Kidney (tissue), 14 donors: ENCODE measurements around the gene PTPRN. TPM values are rescaled to one million over a fixed set of nuclear protein-coding genes. Genes with fewer than 3 reads are reported as not detected.

Experiments used
- DNase-seq, 5 donors: peaks; one replicate each; pipeline ENCODE4 v3.0.0-alpha.2; 2013 to 2020
- FAIRE-seq: peaks from 2 replicates; lab custom pipeline; 2012; peaks lifted over from hg19 to GRCh38; lab: Jason Lieb, UNC
- H3K27ac ChIP-seq, 2 donors: one replicate each; pipeline ENCODE4 v1.7.0; 2013; ENCODE audit warnings: low read depth in 2 of 2, low read length in 2 of 2, inconsistent platforms in 1 of 2
- H3K27me3 ChIP-seq: one replicate; pipeline ENCODE4 v1.7.1; 2013; ENCODE audit warnings: low read length, inconsistent platforms; ENCODE audit not compliant: control insufficient read depth, insufficient read depth
- H3K36me3 ChIP-seq, 3 donors: one replicate each; pipeline versions ENCODE4 v1.7.0 to v1.7.1; 2013; ENCODE audit warnings: low read length in 3 of 3, control low read depth in 1 of 3, inconsistent platforms in 1 of 3; ENCODE audit not compliant: insufficient read depth in 3 of 3, control insufficient read depth in 2 of 3
- H3K4me1 ChIP-seq, 3 donors: one replicate each; pipeline versions ENCODE4 v1.7.0 to v1.7.1; 2013; ENCODE audit warnings: low read length in 3 of 3, inconsistent platforms in 1 of 3, low read depth in 1 of 3; ENCODE audit not compliant: control insufficient read depth in 2 of 3, insufficient read depth in 2 of 3
- H3K4me3 ChIP-seq, 3 donors: one replicate each; pipeline versions ENCODE4 v1.7.0 to v1.8.1; 2013; ENCODE audit warnings: low read length in 3 of 3, control low read depth in 1 of 3, inconsistent platforms in 1 of 3
- H3K9ac ChIP-seq, 3 donors: one replicate each; pipeline versions ENCODE4 v1.7.0 to v1.7.1; 2013; ENCODE audit warnings: low read length in 3 of 3, control low read depth in 1 of 3, inconsistent platforms in 1 of 3
- H3K9me3 ChIP-seq, 3 donors: one replicate each; pipeline versions ENCODE4 v1.7.0 to v1.7.1; 2013; ENCODE audit warnings: low read length in 3 of 3, control low read depth in 1 of 3, inconsistent platforms in 1 of 3; ENCODE audit not compliant: control insufficient read depth in 2 of 3, insufficient read depth in 1 of 3
- CTCF ChIP-seq: IDR thresholded peaks from 3 replicates; pipeline ENCODE4 v1.5.1; 2012; ENCODE audit warnings: mild to moderate bottlenecking, moderate library complexity, borderline replicate concordance; ENCODE audit not compliant: insufficient read depth; ENCODE audit errors: extremely low read depth
- intact Hi-C: fragments of 100-400 bp; cut with DNase I; formaldehyde crosslinking; loops from one replicate; pipeline ENCODE4 v1.11.1; 2022
- polyA plus RNA-seq: library from polyadenylated mRNA; stranded (reverse); fragments of 350-450 nt; fragmentation: Illumina TruSeq; extraction: RNeasy Lipid Tissue Mini Kit (QIAGEN cat#74804); gene quantifications from one replicate; pipeline ENCODE4 v1.2.3, GENCODE V29; 2014; ENCODE audit warnings: low read depth, low replicate concordance; ENCODE audit not compliant: insufficient read depth
- total RNA-seq: library from RNA; stranded (reverse); fragmentation: NEBNext Ultra II Directional; extraction: Animal tissue kit (Norgen Biotek cat#: 25700); gene quantifications from one replicate; pipeline ENCODE4 v1.2.1, GENCODE V29; 2021
- donor health status: control.
- donor health status: control.
- donor health status: control.
- donor health status: control.
- donor health status: control.
- donor health status: DM: yes; HTN: yes; CAD: no.
- donor health status: Normal renal cell carcinoma (clear cell type).

PTPRN gene
- total and polyA plus RNA-seq, 2 donors from 2014 or later, result not detected

- Histone ChIP-seq H3K36me3 (peaks cover 0 to 12% (median 3%) of the 10 kb centered on the region in 3 donors), H3K27me3 (peaks cover 15% of the 10 kb centered on the region), H3K9ac (peak within 1 kb of the TSS in 2 of 3 donors; percentile 68 to 75), H3K27ac (peak within 1 kb of the TSS; percentile 85 to 87), H3K4me3 (peak within 1 kb of the TSS; percentile 20 to 93 (median 81)), H3K9me3 (no peaks in the 10 kb centered on the region), H3K4me1 (peaks cover 0 to 41% (median 32%) of the 10 kb centered on the region in 3 donors)
- DNase-seq (peak; percentile 66 to 95 (median 81)), FAIRE-seq (no peak)
- intact Hi-C loops, result no loop called here
- no peak for TF ChIP-seq CTCF
These were observed 55.2 kb downstream of the PTPRN start, which contains the start of gene TUBA4A for GRCh38 chr2:219253753-219254589. Gene TUBA4A, minus strand, starts transcription at chr2:219253918. Its CDS starts 60 bp downstream, at chr2:219253858.

GRCh38 chr2:219252900-219253752 is 56.1 kb downstream of the PTPRN start, which contains the start of gene TUBA4B:
Gene TUBA4B, plus strand, starts transcription at chr2:219253243. Its CDS starts 165 bp downstream, at chr2:219253408.
- peak within 1 kb of the TSS in 2 of 3 donors; percentile 68 to 75 for H3K9ac ChIP-seq
- TF ChIP-seq CTCF, result no peak
- no peaks in the 10 kb centered on the region for H3K9me3 ChIP-seq
- intact Hi-C loops, result no loop called here
- peaks cover 3 to 47% (median 36%) of the 10 kb centered on the region in 3 donors for H3K4me1 ChIP-seq
- peak within 1 kb of the TSS; percentile 20 to 93 (median 81) for H3K4me3 ChIP-seq
- H3K27me3 ChIP-seq, result peaks cover 15% of the 10 kb centered on the region
- H3K27ac ChIP-seq, result peak within 1 kb of the TSS; percentile 85 to 87
- FAIRE-seq (no peak), DNase-seq (peak; percentile 42 to 85 (median 63))
- H3K36me3 ChIP-seq, result peaks cover 0 to 12% (median 3%) of the 10 kb centered on the region in 3 donors

GRCh38 chr2:219252570-219252899 is 56.7 kb downstream of the PTPRN start:
- peaks cover 2 to 12% (median 3%) of the 10 kb centered on the region in 3 donors for H3K36me3 ChIP-seq
- H3K9me3 ChIP-seq, result no peaks in the 10 kb centered on the region
- FAIRE-seq, result no peak
- peak overlapping the region in 2 of 3 donors; percentile 28 to 68 for H3K9ac ChIP-seq
- peak overlapping the region in 2 of 3 donors; percentile 81 to 93 for H3K4me3 ChIP-seq
- TF ChIP-seq CTCF, result no peak
- intact Hi-C loops, result no loop called here
- peaks cover 15% of the 10 kb centered on the region for H3K27me3 ChIP-seq
- H3K27ac ChIP-seq, result peak overlapping the region; percentile 81 to 85
- H3K4me1 ChIP-seq, result peaks cover 3 to 52% (median 42%) of the 10 kb centered on the region in 3 donors
- no peak for DNase-seq
